Astrocyte (in vitro differentiated cells and primary cell): ENCODE results near the gene INPP5A. TPM values are rescaled to one million over a fixed set of nuclear protein-coding genes. Genes with fewer than 3 reads are reported as not detected.

Experiments used
- DNase-seq: peaks from one replicate; pipeline ENCODE4 v3.0.0-alpha.2; 2010; ENCODE audit warnings: low read depth
- FAIRE-seq: peaks from 2 replicates; lab custom pipeline; 2011; peaks lifted over from hg19 to GRCh38; lab: Jason Lieb, UNC
- H2AFZ ChIP-seq: 2 replicates; pipeline ENCODE4 v1.6.0; 2012; ENCODE audit warnings: low read depth, low read length, inconsistent platforms
- H3K27ac ChIP-seq: 2 replicates; pipeline ENCODE4 v1.5.1; 2011; ENCODE audit warnings: low read depth, low read length, inconsistent platforms
- H3K27me3 ChIP-seq: 2 replicates; pipeline ENCODE4 v1.6.0; 2011; ENCODE audit warnings: low read length, inconsistent platforms; ENCODE audit not compliant: insufficient read depth
- H3K36me3 ChIP-seq: 2 replicates; pipeline ENCODE4 v1.5.1; 2011; ENCODE audit warnings: low read length, inconsistent platforms; ENCODE audit not compliant: insufficient read depth
- H3K4me1 ChIP-seq: 2 replicates; pipeline ENCODE4 v1.5.1; 2011; ENCODE audit warnings: low read length, inconsistent platforms; ENCODE audit not compliant: insufficient read depth
- H3K4me2 ChIP-seq: 2 replicates; pipeline ENCODE4 v1.6.0; 2012; ENCODE audit warnings: low read length, inconsistent platforms
- H3K4me3 ChIP-seq: 2 replicates; pipeline ENCODE4 v1.5.1; 2011; ENCODE audit warnings: low read depth, mild to moderate bottlenecking, low read length, inconsistent platforms; ENCODE audit not compliant: insufficient read depth
- H3K79me2 ChIP-seq: 2 replicates; pipeline ENCODE4 v1.6.0; 2012; ENCODE audit warnings: mild to moderate bottlenecking, low read length, inconsistent platforms; ENCODE audit not compliant: insufficient read depth
- H3K9ac ChIP-seq: 2 replicates; pipeline ENCODE4 v1.6.0; 2012; ENCODE audit warnings: mild to moderate bottlenecking, low read length, inconsistent platforms
- H3K9me3 ChIP-seq: 2 replicates; pipeline ENCODE4 v1.5.1; 2012; ENCODE audit warnings: low read depth, mild to moderate bottlenecking, low read length, inconsistent platforms; ENCODE audit not compliant: insufficient read depth
- H4K20me1 ChIP-seq: 2 replicates; pipeline ENCODE4 v1.6.0; 2012; ENCODE audit warnings: low read length, inconsistent platforms; ENCODE audit not compliant: insufficient read depth
- H3K27ac Mint-ChIP-seq: one replicate; pipeline ENCODE4 v1.8.0; 2021; ENCODE audit warnings: mild to moderate bottlenecking, mixed read lengths; ENCODE audit not compliant: unreplicated experiment
- H3K27me3 Mint-ChIP-seq: one replicate; pipeline ENCODE4 v1.8.0; 2021; ENCODE audit warnings: low read depth, mixed read lengths; ENCODE audit not compliant: unreplicated experiment
- H3K36me3 Mint-ChIP-seq: one replicate; pipeline ENCODE4 v1.8.0; 2021; ENCODE audit warnings: low read depth, mixed read lengths; ENCODE audit not compliant: unreplicated experiment
- H3K4me1 Mint-ChIP-seq: one replicate; pipeline ENCODE4 v1.8.0; 2021; ENCODE audit warnings: low read depth, mixed read lengths; ENCODE audit not compliant: unreplicated experiment
- H3K4me3 Mint-ChIP-seq: one replicate; pipeline ENCODE4 v1.8.0; 2021; ENCODE audit warnings: mild to moderate bottlenecking, moderate library complexity, mixed read lengths; ENCODE audit not compliant: unreplicated experiment
- H3K9me3 Mint-ChIP-seq: one replicate; pipeline ENCODE4 v1.8.0; 2021; ENCODE audit warnings: mild to moderate bottlenecking, mixed read lengths; ENCODE audit not compliant: unreplicated experiment
- CTCF ChIP-seq: IDR thresholded peaks from 2 replicates; pipeline ENCODE4 v1.5.1; 2011; ENCODE audit warnings: low read depth, mild to moderate bottlenecking, inconsistent platforms, low read length, moderate library complexity; ENCODE audit not compliant: insufficient read depth
- EZH2 ChIP-seq: IDR thresholded peaks from 2 replicates; pipeline ENCODE4 v1.6.1; 2012; ENCODE audit warnings: mild to moderate bottlenecking, low read length, inconsistent platforms; ENCODE audit not compliant: insufficient read depth
- total RNA-seq: library from RNA; stranded (reverse); gene quantifications from 2 replicates; pipeline ENCODE4 v1.2.1, GENCODE V29; 2021

INPP5A gene
- total RNA-seq, 1 donor from 2014 or later = 39.1 TPM

GRCh38 chr10:132608511-132609195 is 71.1 kb downstream of the INPP5A start:
- no peak for FAIRE-seq

GRCh38 chr10:132609211-132609610 is 71.6 kb downstream of the INPP5A start:
- no peaks in the 10 kb centered on the region for H3K9me3 Mint-ChIP-seq
- H3K4me3 ChIP-seq = no peak overlapping the region
- no peak for FAIRE-seq

More at GRCh38 chr10:132608511-132609195, 71.1 kb downstream of the INPP5A start:
- DNase-seq = no peak
- H2AFZ ChIP-seq = no peak overlapping the region
- H3K27ac ChIP-seq = no peak overlapping the region
- H3K27ac Mint-ChIP-seq = no peak overlapping the region
- TF ChIP-seq CTCF (no peak), EZH2 (no peak)
- no peak overlapping the region for H3K4me2 ChIP-seq
- H4K20me1 ChIP-seq = peaks cover 93% of the 10 kb centered on the region
- H3K9ac ChIP-seq = no peak overlapping the region
- H3K36me3 ChIP-seq = no peaks in the 10 kb centered on the region
- no peaks in the 10 kb centered on the region for H3K9me3 Mint-ChIP-seq
- peaks cover 54% of the 10 kb centered on the region for H3K79me2 ChIP-seq
- H3K4me1 Mint-ChIP-seq = peaks cover 6% of the 10 kb centered on the region
- H3K4me1 ChIP-seq = peaks cover 13% of the 10 kb centered on the region
- no peak overlapping the region for H3K4me3 ChIP-seq
- peaks cover 2% of the 10 kb centered on the region for H3K36me3 Mint-ChIP-seq
- no peaks in the 10 kb centered on the region for H3K27me3 Mint-ChIP-seq
- H3K9me3 ChIP-seq = no peaks in the 10 kb centered on the region
- H3K27me3 ChIP-seq = no peaks in the 10 kb centered on the region
- no peak overlapping the region for H3K4me3 Mint-ChIP-seq

More at GRCh38 chr10:132609211-132609610, 71.6 kb downstream of the INPP5A start:
- peaks cover 52% of the 10 kb centered on the region for H3K79me2 ChIP-seq
- peaks cover 6% of the 10 kb centered on the region for H3K4me1 Mint-ChIP-seq
- no peak overlapping the region for H2AFZ ChIP-seq
- TF ChIP-seq CTCF (no peak), EZH2 (no peak)
- no peaks in the 10 kb centered on the region for H3K27me3 Mint-ChIP-seq
- no peaks in the 10 kb centered on the region for H3K27me3 ChIP-seq
- DNase-seq = no peak
- peaks cover 91% of the 10 kb centered on the region for H4K20me1 ChIP-seq
- H3K27ac Mint-ChIP-seq = peak overlapping the region; percentile 12
- no peak overlapping the region for H3K4me3 Mint-ChIP-seq
- peaks cover 2% of the 10 kb centered on the region for H3K36me3 Mint-ChIP-seq
- H3K27ac ChIP-seq = no peak overlapping the region
- H3K9me3 ChIP-seq = no peaks in the 10 kb centered on the region
- no peak overlapping the region for H3K9ac ChIP-seq
- peaks cover 13% of the 10 kb centered on the region for H3K4me1 ChIP-seq
- H3K36me3 ChIP-seq = no peaks in the 10 kb centered on the region
- no peak overlapping the region for H3K4me2 ChIP-seq
